Liver (tissue), 3 donors: Measurements from ENCODE around the gene ABCC5.
"Not testable (repeated sequence)": the region's sequence is repeated elsewhere in the genome, so short reads cannot be mapped to it uniquely, and the experiment has no call there.

Experiments
- CTCF ChIP-seq: fragments of 150-350 bp; IDR thresholded peaks from 2 replicates; pipeline ENCODE4 v1.5.1; 2017; ENCODE audit warnings: improper control_type of control experiment, low read depth, low read length; ENCODE audit not compliant: missing input control
- EGR1 ChIP-seq, 2 donors: IDR thresholded peaks; 2 replicates each; pipeline ENCODE4 v1.6.1; 2016 to 2018; ENCODE audit warnings: antibody characterized with exemption in 2 of 2, low read depth in 2 of 2
- GABPA ChIP-seq, 2 donors: IDR thresholded peaks in 1 of 2; conservative IDR thresholded peaks in 1 of 2; 2 replicates each; pipeline ENCODE4 v1.6.1; 2016; ENCODE audit warnings: antibody characterized with exemption in 2 of 2, mild to moderate bottlenecking in 1 of 2, moderate library complexity in 1 of 2
- JUND ChIP-seq, 2 donors: IDR thresholded peaks; 2 replicates each; pipeline ENCODE4 v1.6.1; 2016; ENCODE audit warnings: antibody characterized with exemption in 2 of 2
- MAX ChIP-seq: IDR thresholded peaks from 2 replicates; pipeline ENCODE4 v1.6.1; 2016; ENCODE audit warnings: antibody characterized with exemption
- RAD21 ChIP-seq, 2 donors: IDR thresholded peaks; 2 replicates each; pipeline ENCODE4 v1.6.1; 2016; ENCODE audit warnings: antibody characterized with exemption in 2 of 2, mild to moderate bottlenecking in 2 of 2
- SP1 ChIP-seq: IDR thresholded peaks from 2 replicates; pipeline ENCODE4 v1.6.1; 2018; ENCODE audit warnings: antibody characterized with exemption, mild to moderate bottlenecking
- YY1 ChIP-seq: IDR thresholded peaks from 2 replicates; pipeline ENCODE4 v1.6.1; 2016; ENCODE audit warnings: antibody characterized with exemption, mild to moderate bottlenecking
- TF ChIP-seq, protein P1 (sequence below): IDR thresholded peaks from 2 replicates; pipeline ENCODE4 v1.6.1; 2016; ENCODE audit warnings: antibody characterized with exemption, mild to moderate bottlenecking
- donor health status: healthy.
- donor health status: healthy.

- TF ChIP-seq CTCF; YY1; JUND (IDR thresholded peaks at IDR 0.05); GABPA (IDR thresholded peaks at IDR 0.05 in 1 of 2, conservative IDR thresholded peaks at IDR 0.05 in 1 of 2); SP1; EGR1 (IDR thresholded peaks at IDR 0.05; ENCODE audit: low read depth in 2 of 2); RAD21 (IDR thresholded peaks at IDR 0.05); MAX: not testable (repeated sequence)
- TF ChIP-seq, protein P1, sequence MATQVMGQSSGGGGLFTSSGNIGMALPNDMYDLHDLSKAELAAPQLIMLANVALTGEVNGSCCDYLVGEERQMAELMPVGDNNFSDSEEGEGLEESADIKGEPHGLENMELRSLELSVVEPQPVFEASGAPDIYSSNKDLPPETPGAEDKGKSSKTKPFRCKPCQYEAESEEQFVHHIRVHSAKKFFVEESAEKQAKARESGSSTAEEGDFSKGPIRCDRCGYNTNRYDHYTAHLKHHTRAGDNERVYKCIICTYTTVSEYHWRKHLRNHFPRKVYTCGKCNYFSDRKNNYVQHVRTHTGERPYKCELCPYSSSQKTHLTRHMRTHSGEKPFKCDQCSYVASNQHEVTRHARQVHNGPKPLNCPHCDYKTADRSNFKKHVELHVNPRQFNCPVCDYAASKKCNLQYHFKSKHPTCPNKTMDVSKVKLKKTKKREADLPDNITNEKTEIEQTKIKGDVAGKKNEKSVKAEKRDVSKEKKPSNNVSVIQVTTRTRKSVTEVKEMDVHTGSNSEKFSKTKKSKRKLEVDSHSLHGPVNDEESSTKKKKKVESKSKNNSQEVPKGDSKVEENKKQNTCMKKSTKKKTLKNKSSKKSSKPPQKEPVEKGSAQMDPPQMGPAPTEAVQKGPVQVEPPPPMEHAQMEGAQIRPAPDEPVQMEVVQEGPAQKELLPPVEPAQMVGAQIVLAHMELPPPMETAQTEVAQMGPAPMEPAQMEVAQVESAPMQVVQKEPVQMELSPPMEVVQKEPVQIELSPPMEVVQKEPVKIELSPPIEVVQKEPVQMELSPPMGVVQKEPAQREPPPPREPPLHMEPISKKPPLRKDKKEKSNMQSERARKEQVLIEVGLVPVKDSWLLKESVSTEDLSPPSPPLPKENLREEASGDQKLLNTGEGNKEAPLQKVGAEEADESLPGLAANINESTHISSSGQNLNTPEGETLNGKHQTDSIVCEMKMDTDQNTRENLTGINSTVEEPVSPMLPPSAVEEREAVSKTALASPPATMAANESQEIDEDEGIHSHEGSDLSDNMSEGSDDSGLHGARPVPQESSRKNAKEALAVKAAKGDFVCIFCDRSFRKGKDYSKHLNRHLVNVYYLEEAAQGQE: not testable (repeated sequence)
Measured at GRCh38 chr3:184025256-184025655, 7.6 kb upstream of the ABCC5 start.
